NCI-H82 treated with DMSO at 0.1 percent for 48 hours (cell line): ENCODE data around the gene SLC25A21.
"Not testable (repeated sequence)": the region's sequence is repeated elsewhere in the genome, so short reads cannot be mapped to it uniquely, and the experiment has no call there.

Experiments used
- DNase-seq: peaks from one replicate; lab custom pipeline; 2025; ENCODE audit not compliant: unreplicated experiment; lab: John Stamatoyannopoulos, UW

SLC25A21 gene

DNA sequence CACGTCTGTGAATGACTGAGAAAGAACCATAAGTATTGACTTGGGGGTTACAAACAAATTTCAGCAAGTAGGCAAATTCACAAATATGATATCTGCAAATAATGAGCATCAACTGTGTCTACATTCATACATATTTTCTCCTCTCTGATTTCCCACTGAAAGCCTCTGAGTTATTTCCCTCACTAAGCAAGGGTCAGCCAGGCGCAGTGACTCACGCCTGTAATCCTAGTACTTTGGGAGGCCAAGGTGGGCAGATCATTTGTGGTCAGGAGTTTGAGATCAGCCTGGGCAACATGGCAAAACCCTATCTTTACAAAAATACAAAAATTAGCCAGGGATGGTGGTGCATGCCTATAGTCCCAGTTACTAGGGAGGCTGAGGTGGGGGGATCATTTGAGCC lies 80.8 kb downstream of the SLC25A21 start:
- DNase-seq = no peak

DNA sequence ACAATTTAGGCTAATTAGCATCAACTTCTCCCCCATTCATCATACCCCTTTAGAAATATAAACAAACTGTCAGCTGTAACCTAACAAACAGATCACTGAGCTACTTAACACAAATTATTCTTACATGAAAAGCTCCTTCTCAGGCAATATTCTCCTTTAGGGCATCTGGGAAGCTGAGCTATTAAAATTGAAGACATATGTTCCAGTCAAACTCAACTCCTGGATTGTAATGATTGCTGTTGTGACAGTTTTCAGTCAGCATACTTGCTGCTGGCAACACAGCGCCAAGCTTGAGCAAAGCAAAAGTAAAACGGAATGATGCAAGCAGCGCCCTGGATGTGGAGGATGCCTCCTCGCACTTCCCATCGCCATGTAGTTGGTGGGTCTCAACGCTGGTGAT lies 82.4 kb downstream of the SLC25A21 start:
- DNase-seq = no peak

DNA sequence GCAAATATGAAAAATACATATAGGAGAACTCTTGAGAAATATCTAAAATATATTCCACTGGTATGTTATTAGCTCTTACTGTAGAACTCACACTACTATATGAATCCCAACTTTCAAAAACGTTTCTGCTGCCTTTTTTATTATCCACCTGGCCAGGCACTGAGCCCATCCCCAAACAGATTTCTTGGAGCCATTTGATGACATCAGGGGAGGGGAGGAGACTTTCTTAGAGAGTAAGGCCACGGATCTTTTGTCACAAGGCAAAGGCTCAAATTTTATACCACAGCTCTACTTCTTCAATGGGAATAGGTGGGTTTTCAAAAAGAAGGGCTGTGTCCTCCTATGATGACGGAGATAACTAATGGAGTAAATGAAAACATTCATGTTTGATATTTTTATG lies 83.0 kb downstream of the SLC25A21 start:
- no peak for DNase-seq

DNA sequence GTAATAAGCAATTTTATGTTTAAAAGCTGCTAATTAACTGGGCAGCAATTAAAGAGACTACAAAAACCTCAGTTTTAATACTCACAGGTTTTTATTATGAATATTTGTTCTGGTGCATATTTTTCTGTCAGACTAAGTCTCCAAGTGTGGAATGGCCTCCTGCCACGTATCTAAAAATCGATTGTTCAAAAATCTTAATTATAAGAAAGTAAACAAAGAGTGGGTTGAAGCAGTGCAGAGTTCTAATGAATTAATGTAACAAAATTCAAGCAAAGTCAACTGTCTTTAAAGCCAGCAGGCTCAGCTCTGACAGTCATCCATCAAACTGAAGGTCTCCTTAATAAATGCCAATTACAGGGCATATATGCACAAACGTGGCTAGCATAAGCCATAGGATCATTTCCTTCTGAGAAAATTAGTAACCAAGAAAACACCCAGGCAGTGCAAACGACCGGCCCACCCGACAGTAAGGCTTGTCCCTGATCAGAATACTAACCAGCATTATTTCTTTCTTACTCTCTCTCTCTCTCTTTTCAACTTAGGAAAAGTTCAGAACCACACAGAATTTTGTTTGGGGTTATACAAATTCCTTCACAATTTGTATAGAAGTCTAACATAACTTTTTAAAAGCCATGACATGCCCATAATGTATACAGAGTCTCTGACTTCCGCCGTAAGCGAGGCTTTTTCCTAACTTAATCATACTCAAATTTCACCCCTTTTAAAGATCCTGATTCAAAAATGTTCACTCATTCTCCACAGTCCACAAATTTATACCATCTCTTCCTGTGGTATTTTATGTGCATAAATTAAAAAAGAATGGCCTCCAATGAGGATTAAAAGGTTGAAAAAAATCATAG lies 83.8 kb downstream of the SLC25A21 start:
- DNase-seq = no peak

DNA sequence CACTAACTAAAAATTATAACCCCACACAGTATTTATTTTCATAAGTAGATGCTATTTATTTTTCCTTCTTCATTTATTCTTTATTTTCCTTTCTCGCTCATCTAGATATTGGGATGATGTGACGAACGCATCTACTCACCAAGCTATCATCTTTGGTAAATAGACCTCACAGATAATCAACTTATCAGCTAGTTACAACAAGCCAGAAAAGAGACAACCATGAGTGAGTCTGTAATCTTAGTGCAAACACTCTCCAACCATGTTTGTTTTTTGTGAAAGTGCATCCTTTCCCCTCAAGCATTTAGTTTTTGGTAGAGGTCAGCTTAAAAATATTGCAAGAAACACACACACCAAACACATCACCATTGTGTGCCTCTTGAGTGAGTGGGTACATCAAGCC lies 84.9 kb downstream of the SLC25A21 start:
- DNase-seq = no peak

DNA sequence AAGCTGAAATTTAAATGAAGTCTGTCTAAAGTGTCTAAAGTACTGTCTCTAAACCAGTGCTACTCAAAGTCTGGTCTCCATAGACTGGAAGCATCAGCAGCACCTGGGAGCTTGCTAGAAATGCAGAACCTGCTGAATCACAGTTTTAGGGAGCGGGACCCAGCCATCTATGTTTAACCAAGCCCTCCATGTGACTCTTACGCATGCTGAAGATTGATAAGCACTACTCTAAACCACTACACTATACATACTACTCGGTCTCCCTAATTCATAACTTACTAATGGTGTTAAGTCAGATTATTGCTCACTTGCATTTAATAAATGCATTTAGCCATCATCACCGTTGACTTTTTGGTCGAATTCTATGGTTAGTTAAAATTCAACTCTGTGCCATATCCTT lies 88.8 kb downstream of the SLC25A21 start:
- no peak for DNase-seq

DNA sequence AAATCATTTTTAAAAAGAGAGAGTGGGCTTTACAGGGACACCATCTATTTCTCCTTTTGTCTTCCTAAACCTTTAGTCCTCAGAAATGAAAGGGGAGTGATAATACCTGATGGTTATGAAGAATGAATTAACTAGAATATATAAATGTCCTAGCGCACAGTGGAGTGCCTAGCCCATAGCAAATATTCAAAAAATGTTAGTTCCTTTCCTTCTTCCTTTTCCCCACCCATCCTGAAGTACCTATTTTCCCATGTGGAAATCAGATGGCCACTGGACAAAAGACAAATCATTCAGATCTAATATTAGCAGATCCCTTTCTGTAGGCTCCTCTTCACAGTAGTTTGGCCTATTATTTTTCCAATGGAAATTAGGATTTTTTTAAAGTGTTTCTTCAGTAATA lies 90.0 kb downstream of the SLC25A21 start:
- no peak for DNase-seq

DNA sequence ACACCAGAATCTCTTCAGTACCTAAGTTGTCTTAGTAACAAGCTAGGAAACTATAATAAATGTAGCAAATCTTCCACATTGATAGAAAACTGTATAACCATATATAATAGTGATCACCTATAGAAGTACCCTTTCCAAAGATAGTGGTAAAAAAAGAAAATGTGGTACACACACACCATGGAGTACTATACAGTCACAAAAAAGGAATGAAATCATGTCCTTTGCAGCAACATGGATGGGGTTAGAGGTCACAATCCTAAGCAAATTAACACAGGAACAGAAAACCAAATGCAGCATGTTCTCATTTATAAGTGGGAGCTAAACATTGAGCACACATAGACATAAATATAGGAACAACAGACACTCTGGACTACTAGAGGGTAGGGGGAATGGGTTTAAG lies 90.5 kb downstream of the SLC25A21 start:
- no peak for DNase-seq

DNA sequence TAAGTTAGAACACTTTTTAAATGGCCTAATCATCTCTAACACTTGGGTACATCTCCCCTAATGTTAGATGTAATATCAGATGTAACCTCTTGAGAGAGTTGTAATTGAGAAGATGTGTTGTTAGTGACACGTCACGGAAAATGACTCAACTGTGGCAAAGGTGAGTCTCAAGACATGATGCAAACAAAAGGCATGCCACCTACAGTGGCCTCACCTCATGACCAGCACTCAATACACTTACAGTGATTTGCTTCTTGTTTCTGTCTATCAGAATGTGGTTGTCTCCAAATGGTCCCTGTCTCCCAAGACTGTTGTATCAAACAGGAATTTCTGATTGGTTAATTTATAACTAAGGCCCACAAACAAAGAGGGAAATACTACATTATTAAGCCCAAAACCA lies 91.2 kb downstream of the SLC25A21 start:
- DNase-seq = no peak

DNA sequence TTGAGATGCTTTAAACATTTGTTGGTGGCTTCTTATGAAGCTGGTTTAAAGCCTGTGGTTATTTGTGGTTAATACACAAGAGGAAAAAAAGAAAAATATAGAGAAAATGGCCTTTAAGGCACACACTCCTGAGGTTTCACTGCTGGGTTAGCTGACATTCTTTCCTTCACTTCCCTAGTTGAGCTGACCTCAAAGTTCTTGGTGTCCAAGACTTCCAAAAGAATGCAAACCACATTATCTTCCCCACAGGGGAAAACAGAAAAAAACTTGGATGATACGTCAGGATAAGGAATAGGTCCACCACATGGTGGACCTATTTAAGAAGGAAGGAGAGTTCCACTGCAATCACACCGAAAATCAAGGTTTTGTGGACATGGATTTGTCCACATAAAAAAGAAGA lies 94.3 kb downstream of the SLC25A21 start:
- no peak for DNase-seq

DNA sequence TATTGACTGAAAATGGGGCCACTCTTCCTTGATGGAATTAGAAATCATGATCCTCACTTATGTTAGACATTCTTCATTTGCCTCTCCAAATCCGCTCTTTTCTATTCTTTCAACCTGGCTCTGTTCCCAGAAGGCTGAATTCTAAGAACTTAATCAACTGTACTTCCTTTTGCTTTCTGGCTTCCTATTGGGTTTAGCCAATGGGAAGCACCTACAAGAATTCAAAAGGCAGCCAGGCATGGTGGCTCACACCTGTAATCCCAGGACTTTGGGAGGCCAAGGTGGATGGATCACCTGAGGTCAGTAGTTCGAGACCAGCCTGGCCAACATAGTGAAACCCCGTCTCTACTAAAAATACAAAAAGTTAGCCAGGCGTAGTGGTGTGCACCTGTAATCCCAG lies 98.1 kb downstream of the SLC25A21 start:
- not testable (repeated sequence) for DNase-seq

DNA sequence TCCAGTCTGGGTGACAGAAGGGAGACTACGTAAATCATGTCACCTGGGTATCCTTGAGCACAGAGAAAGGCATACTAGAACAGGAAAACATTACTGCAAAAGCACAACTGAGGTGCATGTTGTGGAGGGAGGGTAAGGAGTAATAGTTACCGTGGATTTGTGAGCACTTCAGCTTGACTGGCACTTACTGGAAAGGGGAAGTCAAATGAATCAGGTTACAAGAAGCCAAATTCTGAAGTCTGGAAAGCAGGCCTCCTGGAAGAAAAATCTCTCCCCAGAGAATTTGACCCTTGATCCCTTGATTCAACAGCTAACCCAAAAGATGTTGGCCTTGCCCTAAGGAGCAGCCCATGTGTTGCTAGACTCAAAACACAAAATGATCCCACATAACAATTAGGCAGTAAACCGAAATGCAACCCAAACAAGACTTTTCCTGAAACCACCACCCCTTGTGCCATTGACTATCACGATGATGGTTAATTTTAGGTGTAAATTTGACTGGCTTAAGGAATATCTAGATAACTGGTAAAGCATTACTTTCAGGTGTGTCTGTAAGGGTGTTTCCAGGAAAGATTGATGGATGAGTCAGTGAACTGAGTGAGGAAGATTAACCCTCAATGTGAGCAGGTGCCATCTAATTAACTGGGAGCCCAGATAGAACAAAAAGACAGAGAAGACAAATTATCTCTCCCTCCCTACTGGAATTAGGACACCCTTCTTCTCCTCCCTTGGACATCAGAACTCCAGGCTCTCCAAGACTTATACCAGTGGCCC lies 108.8 kb downstream of the SLC25A21 start:
- no peak for DNase-seq

DNA sequence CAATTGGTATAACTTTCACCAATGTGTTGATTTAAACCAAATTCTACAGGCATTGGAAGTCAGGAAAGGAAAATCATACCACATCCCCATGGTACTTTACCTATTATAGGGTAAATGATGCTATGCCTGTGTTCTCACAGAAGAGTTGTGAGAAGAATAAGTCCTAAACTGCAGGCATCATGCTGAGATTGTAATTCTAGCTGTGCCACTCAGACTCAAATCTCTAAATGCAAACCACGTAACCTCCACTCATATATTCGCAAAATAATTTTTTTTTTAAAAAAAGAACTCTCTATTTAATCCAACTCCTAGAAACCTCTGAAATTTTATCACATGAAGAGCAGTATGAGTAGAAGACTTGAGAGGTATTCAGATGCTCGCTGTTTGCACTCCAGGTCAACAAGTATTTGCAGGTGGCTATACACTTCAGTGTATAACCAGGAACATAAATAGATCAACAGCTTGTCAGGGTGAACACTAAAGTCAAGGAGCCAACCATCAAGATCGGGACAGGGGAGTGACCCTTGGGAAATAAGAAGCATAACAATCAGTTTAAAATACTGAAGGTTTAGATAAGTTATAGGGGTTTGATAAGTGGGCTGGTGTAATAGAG lies 110.1 kb downstream of the SLC25A21 start:
- DNase-seq = no peak

DNA sequence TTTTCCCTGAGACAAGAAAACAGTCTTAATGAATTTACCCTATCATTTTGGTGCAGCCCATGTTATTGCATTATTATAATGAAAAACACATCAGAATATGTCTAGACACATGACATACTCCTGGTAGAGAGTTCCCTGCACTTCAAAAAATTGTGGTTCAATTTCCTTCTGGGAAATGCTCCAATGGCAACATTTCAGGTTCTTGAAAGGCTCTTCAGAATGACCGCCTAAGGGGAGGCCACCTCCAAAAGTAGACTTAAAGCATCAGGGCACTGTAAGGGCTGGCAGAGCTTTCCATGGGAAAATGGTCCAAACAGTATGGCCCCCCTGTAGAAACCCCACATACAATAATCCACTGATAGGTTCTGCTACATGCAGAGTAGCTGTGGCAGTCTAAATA lies 110.7 kb downstream of the SLC25A21 start:
- no peak for DNase-seq

DNA sequence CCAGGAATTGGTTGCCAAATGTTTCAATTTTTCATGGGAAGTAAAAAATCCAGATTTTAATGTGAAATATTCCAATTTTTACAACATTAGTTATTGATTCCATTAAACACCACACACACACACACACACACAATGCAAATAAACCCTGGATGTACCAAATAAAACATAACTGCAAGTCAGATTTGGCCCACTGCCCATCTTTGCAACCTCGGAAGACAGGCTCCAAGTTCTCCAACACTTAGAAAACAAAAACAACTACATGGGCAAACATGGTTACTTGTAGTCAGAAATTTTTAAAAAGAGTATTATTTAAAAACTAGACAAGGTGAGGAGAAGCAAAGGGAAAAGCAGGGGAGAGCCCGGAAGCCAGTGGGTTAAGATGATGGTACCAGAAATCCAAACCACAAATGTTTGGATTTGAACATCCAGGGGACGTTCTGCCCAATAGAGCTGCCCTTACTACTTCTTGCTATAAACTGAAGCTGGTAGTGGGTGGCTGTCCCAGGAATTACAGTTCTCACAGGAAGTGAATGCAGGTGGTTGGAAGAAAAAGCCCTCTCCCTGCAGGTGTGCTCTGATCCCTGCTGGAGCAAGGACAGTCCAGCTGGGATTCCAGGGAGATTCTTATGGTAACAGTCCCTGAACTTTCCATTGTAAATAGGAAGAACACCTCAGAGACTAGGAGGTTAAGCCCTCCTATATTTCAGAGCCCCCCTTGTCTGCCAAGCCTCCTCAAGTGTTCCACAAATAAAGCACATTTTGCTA lies 111.7 kb downstream of the SLC25A21 start:
- no peak for DNase-seq

DNA sequence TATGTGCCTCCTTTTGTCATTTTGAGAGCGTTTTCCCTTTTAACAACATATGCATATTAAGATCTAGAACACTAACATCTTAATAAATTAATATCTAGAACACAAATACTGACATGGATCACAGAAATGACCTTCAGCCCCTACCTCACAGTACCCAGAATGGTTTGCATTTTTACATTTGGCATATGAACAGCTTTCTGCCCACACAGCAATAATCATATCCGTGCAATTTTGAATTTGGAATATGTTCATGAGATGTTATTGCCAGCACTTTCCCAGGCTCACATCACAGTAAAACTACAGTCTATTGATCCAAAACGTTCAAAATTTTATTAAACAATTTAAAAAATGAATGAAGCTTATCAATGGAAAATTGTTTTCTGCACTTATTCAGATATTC lies 114.6 kb downstream of the SLC25A21 start:
- DNase-seq = no peak

DNA sequence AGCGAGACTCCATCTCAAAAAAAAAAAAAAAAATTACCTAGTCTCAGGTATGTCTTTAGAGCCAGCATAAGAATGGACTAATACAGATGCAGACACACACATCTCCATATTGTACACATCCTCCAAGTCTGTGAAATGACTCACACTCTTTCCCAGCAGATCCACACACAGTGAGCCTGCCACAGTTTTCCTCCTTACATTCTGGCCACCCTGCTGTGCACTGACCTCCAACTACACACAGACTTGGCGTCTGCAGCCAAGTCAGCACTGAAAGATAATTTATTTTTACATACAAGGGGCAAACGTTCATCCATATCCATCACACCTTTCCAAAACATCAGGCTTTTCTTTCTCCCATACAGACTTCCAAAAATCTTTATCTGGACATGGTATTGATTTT lies 115.9 kb downstream of the SLC25A21 start:
- no peak for DNase-seq

DNA sequence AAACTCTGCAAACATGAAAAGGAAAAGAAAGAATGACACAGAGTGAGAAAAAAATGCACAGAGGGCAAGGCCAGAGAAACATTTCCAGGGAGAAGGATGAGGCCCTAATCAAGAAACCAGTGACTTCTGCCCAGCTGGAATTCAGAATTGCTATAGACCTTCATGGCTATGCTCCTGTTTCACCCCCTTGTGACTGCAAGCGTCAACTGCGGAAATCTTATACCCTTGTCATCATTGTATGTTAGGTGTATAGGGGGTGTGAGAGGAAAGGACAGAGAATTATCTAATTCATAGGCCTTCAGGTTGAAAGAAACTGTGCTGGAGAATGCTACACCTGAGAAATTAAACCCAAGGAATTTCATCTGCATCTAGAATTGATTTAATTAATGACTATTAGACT lies 117.5 kb downstream of the SLC25A21 start:
- no peak for DNase-seq

DNA sequence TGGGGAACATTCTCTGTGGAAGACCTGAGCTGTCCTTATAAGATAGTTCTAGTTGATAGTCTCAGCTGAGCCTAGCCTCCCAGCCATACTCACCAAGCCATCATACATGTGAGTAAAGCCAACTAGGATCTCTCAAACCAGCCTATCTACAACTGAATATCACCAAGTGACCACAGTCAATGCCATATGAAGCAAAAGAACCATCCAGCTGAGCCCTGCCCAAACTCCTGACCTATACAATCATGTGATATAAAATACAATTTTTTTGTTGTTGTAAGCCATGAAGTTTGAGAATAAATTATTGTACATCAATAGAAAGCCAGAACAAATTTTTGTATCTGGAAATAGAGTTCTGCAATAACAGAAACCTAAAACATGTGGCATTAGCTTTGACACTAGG lies 118.3 kb downstream of the SLC25A21 start:
- DNase-seq = no peak

DNA sequence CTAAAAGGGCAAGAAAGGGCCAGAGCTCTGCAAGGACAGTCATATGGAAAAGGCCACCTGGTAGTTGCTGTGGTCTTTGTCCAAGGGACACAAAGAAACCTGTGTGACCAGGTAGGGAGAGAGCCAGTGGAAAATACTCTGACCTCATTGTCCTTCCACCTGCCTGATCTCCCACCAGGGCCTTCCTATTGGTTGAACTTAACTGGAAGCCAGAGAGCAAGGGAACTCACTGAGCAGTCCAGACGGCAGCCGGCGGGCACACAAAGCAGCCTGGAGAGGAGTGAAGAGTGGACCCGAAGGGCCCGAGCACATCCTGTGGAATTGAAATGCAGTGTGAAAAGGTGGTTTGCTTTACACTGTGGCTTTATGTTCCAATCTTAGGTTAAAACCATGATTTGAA lies 120.7 kb downstream of the SLC25A21 start:
- DNase-seq = no peak

DNA sequence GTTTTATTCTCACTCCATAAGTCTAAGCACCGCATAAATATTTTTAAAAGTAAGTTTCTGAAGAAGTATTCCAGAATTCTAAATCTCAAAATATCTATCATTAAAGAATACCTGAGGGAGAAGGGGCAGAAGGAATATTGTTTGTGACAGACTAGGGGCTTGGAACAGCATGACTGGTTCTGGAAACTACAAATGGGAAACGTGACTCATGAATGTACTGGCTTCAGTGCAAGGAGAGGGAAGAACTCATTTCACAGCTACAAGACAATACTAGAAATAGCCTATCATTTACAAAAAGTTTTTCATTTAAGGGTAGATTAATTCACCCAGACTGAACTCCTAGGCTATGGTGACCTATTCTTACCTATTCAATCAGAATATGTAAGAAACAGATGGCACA lies 121.3 kb downstream of the SLC25A21 start:
- no peak for DNase-seq
